ENCODE results near the gene CPT1C. TPM values are rescaled to one million over a fixed set of nuclear protein-coding genes. Genes with fewer than 3 reads are reported as not detected.

CPT1C gene
- total and polyA plus RNA-seq, 2 of the 8 experiments (the other 6 are each of a cell fraction or from before 2014, with no cell fraction given), result 79.6 to 91.8 TPM

DNA sequence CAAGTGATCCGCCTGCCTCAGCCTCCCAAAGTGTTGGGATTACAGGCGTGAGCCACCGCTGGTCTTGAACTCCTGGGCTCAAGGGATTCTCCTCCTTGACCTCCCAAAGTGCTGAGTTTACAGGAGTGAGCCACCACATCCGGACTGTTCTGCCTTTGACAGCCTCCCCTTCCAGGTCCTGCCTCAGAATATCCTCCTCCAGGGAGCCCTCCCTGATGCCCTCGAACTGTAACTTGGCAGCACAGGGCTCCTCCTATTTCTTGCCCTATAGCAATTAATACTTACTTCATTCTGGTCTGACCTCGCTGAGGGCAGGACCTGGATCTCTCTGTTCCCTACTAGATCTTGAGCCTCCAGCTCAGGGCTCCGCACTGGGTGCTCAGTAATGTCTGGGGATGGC is 5.9 kb downstream of the CPT1C start (continued):
- TF ChIP-seq BCL11A (IDR thresholded peaks at IDR 0.05; ENCODE audit: low read depth in 2 of 2, low read length in 2 of 2) (no peak), JUND (IDR thresholded peaks at IDR 0.05; ENCODE audit: low read length) (no peak), GABPA (IDR thresholded peaks at IDR 0.05; ENCODE audit: borderline replicate concordance, insufficient read depth, low read length) (no peak)

All from H1 (cell line).